Activated CD4-positive, alpha-beta T cell treated with anti-CD3 and anti-CD28 coated beads, Interleukin-2, Interleukin-4, amounts not matched to agents 100 ng/mL and 50 ng/mL, durations not matched to agents 16 hours and 8 hours (primary cell): Measurements from ENCODE around the gene TAAR8.
"Not testable (repeated sequence)": the region's sequence is repeated elsewhere in the genome, so short reads cannot be mapped to it uniquely, and the experiment has no call there.

Experiments used
- DNase-seq: peaks from one replicate; pipeline ENCODE4 v3.0.0-alpha.2; 2020; ENCODE audit warnings: low spot score

The TAAR8 gene

GRCh38 chr6:132544826-132545225 is 7.6 kb upstream of the TAAR8 start:
- no peak for DNase-seq

GRCh38 chr6:132548746-132549463 is 3.6 kb upstream of the TAAR8 start:
- no peak for DNase-seq

DNA sequence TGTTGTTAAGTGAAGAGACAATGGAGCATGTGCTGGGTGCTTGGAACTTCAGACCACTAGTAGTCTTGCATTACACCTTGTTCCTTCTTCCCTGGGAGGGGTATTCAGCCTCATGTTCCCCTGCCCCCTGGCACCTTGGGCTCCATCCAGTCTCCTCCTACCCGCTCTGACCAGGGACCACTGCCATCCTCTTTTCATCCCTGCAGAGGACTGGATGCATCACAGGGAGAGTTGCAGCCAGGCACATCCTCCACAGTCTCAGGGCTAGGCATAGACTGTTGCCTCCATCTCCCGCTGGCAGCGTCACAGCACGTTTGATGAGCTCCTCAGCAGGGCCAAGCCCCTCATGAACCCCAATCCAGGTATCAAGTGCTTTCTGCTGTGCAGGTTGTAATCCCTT is 1.3 kb upstream of the TAAR8 start:
- no peak for DNase-seq

GRCh38 chr6:132560087-132560486 is 7.6 kb downstream of the TAAR8 start:
- not testable (repeated sequence) for DNase-seq

- DNase-seq = no peak
Observed at GRCh38 chr6:132566404-132566803, 13.9 kb downstream of the TAAR8 start.

DNA sequence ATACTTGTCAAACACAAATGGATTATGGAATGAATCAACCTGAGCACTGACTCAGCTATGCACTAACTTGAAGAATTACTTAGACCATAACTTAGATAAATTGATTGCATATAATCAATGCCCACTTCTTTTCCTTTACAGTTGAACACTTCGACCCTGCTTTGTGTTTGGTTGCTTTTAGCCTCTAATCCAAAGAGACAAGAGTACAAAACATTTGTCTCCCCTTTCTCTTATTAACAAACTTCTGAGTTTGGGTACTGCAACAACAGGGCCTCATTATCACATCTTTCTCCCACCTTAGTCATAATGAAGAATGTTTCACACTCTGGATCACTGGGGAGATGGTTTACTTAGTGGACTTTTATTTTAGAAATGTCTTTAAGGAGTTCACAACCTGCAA is 15.1 kb downstream of the TAAR8 start:
- DNase-seq = no peak

DNA sequence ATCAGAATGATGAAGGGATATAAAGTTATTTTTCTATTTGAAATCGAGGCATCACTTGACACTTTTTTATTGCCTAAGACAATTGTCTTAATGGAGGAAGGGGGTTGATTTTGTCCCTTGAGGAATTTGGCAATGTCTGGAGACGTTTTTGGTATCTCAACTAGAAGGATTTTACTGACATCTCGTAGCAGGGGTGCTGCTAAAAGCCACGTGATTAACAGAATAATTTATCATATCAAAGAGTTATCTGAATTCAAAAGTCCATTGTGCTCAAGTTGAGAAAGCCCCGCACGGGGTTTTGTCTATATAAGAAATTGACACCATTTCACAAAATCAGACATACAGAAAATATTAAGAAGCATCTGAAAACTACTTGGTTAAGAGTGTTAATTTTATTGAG is 16.1 kb downstream of the TAAR8 start:
- DNase-seq = no peak

- DNase-seq = no peak
Observed at GRCh38 chr6:132569170-132569569, 16.7 kb downstream of the TAAR8 start.

DNA sequence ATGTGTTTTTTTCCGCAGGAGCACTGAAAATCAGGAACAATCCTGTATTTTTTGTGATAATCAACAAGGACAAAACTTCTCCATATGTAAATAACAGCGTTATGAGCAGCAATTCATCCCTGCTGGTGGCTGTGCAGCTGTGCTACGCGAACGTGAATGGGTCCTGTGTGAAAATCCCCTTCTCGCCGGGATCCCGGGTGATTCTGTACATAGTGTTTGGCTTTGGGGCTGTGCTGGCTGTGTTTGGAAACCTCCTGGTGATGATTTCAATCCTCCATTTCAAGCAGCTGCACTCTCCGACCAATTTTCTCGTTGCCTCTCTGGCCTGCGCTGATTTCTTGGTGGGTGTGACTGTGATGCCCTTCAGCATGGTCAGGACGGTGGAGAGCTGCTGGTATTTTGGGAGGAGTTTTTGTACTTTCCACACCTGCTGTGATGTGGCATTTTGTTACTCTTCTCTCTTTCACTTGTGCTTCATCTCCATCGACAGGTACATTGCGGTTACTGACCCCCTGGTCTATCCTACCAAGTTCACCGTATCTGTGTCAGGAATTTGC is 17.8 kb downstream of the TAAR8 start, which contains the start of gene TAAR6:
TAAR6 (plus strand) TSS at position 102 of the 557 bp plus-strand sequence; CDS start at position 102, 0 bp downstream.
- DNase-seq = no peak

DNA sequence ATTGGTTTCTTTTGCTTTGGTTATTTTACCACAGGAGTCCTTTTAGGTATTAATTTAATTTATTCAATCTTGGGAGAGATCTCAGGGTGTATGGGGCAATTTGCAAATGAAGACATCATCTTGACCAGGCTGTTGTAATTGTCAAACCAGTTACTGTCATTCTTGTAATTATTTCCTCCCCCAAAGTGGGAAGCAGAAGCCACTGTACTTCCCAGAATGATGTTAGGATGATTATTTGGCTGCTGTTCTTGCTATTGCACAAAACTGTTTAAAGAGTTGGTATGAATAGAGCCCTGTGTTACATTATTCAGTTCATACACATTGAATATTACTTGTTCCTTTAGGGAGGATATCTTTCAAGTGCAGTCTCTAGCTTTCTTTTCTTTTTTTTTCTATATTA is 19.3 kb downstream of the TAAR8 start:
- DNase-seq = no peak

DNA sequence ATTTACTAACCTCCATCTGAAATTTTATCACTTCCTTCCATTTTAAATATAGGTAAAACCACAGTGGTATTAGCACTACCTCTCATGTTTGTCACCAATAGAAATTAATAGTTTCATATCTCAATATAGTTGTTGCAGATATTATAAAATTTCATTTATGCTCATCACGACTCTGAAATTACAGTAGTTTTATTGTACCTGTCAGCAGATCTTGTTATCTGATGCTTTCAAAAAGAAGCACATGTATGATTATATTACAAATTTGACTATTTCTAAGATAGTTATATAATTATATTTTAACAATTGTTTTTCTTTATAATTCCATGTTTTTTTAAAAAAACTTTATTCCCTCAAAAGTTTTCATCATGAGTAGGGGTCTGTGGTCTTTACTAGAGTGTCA is 32.2 kb downstream of the TAAR8 start:
- no peak for DNase-seq

- DNase-seq = no peak
Observed at GRCh38 chr6:132587424-132587823, 35.0 kb downstream of the TAAR8 start.

- no peak for DNase-seq
Observed at GRCh38 chr6:132589454-132589853, 37.0 kb downstream of the TAAR8 start, which contains the start of gene TAAR5. TAAR5 (minus strand) TSS chr6:132589741; CDS start chr6:132589686, 55 bp downstream.

DNA sequence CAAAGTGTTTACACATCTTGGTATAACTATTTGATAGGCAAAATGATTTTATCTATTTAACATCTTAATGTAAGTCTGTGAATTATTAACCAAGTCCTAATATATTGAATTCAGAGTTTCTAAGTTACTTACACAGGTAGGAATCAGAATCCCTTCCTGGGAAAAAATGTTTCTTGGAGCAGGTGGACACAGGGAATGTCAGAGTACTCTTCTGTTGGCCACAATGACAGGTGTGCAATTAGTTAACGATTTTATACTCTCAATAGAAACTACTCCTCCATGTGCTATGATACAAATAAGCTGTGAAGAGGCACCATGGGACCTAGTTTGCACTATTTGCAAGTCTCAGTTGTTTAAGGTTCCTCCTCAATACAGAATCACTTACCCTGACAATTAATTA is 37.9 kb downstream of the TAAR8 start:
- DNase-seq = no peak

- DNase-seq = no peak
Observed at GRCh38 chr6:132592855-132593254, 40.4 kb downstream of the TAAR8 start.

- DNase-seq = no peak
Observed at GRCh38 chr6:132596201-132596600, 43.7 kb downstream of the TAAR8 start.

DNA sequence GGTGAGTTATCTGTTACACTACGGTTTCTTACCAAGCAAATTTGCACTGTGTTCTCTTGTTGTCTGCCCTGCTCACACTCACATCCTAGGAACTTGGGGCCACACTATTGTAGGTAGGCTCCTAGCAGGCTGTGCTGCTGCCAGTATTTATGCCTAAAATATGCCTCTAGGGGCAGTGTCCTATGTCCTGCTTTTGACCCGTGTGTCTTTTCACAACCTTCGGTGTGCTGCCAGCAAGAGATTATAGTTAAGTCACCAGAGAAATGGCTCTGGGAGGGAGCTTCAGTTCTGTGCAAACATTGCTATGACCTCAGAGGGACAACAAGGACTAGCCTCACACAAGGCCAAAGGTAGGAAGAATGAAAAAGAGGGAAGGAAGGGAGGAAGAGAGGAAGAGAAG is 46.0 kb downstream of the TAAR8 start:
- peak; percentile 2 for DNase-seq

DNA sequence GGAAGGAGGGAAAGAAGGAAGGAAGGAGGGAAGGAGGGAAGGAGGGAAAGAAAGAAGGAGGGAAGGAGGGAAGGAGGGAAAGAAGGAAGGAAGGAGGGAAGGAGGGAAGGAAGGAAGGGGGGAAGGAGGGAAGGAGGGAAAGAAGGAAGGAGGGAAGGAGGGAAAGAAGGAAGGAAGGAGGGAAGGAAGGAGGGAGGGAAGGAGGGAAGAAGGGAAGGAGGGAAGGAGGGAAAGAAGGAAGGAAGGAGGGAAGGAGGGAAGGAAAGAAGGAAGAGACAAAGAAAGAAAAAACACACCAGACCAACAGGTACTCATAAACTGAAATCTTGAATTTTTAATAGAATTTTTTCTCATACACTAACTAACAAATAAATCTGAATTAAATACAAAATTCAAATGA is 48.4 kb downstream of the TAAR8 start:
- not testable (repeated sequence) for DNase-seq
